HG03521 (cell line): Measurements from ENCODE around the gene TMEM238.

ENCODE experiments used
- ATAC-seq: cut with Tn5 transposase; IDR thresholded peaks from one replicate; pipeline ENCODE4 v1.9.1; 2021; ENCODE audit warnings: mild to moderate bottlenecking, moderate library complexity; ENCODE audit not compliant: unreplicated experiment

Gene TMEM238

DNA sequence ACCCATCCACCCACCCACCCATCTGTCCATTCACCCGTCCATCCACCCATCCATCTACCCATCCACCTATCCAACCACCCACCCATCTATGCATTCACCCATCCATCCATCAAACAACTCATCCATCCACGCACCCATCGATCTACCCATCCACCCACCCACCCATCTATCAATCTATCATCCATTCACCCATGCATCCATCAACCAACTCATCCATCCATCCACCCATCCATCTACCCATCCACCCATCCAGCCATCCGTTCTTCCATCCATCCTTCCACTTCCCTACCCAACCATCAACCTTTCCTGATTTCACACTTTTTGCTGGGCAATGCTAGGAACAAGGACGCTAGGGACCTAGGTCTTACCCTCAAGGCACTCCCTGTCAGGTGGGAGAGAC is 2.1 kb downstream of the TMEM238 start:
- ATAC-seq = no peak

DNA sequence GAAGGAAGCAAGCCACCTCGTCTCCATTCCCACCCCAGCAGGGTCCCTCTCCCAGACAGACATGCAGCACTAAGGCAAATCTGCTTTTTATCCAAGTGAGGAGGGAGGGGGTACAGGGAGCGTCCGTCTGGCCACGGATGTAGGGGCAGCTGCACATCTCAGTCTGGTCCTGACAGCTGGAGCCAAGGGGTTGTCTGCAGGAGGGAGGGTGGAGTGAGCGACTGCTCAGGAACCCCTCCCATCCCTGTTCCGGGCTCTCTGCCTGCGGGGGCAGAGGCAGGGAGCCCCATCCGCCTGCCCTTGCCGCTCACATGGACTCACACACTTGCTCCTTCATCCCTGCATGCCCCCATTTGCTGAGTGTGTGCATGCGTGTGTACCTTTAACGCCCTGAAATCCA is 4.9 kb downstream of the TMEM238 start:
- no peak for ATAC-seq

DNA sequence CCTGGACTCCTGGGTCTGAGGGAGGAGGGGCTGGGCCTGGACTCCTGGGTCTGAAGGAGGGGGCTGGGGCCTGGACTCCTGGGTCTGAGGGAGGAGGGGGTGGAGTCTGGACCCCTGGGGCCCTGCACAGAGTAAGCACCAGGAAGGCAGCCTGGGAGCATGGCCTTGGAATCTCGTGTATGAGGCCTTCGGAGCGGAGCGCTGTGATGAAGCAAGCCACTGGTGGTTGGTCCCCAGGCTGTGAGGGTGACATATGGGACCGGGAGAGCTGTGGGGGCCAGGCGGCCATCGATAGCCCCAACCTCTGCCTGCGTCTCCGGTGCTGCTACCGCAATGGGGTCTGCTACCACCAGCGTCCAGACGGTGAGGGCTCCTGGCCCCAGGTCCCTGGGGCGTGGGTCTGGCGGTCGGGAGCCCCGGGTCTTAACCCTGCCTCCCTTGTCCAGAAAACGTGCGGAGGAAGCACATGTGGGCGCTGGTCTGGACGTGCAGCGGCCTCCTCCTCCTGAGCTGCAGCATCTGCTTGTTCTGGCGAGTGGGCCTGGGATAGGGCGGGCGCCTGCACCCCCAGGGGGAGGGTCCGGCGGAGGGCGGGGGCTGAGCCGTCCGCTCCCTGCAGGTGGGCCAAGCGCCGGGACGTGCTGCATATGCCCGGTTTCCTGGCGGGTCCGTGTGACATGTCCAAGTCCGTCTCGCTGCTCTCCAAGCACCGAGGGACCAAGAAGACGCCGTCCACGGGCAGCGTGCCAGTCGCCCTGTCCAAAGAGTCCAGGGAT is 6.5 kb downstream of the TMEM238 start:
- ATAC-seq = no peak

DNA sequence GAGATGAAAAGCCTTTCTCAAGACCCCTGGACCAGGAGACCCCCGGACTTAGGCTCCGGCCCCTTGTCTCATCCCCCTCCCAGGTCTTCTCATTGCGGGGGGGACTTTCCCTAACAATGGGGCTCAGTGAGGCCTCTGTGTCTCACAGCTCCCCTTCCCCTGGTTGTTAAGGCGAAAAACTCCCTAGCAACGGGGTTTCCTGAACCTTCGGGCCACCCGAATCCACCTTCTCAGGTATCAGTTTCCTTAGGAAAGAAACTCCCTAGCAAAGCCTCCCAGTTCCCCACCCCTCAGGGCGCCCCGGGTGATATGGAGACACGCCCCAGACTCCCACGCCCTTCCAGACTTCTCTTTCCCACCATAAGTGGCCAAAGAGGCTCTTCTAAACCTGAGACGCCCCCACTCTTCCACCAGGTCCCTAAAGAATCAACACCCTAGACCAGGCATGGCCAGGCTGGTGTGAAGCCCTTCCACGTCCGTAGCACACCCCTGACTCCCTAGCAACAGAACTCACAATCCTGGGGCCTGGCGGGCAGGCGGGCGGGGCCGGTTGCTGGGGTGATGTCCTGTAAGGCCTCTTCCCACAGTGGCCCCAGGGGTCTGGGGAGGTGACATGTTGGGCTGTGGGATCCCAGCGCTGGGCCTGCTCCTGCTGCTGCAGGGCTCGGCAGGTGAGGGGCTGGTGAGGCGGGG is 7.7 kb downstream of the TMEM238 start, which contains the start of gene TMEM190:
TMEM190 (plus strand) TSS at position 586 of the 693 bp plus-strand sequence; CDS start at position 614, 28 bp downstream.
- no peak for ATAC-seq

DNA sequence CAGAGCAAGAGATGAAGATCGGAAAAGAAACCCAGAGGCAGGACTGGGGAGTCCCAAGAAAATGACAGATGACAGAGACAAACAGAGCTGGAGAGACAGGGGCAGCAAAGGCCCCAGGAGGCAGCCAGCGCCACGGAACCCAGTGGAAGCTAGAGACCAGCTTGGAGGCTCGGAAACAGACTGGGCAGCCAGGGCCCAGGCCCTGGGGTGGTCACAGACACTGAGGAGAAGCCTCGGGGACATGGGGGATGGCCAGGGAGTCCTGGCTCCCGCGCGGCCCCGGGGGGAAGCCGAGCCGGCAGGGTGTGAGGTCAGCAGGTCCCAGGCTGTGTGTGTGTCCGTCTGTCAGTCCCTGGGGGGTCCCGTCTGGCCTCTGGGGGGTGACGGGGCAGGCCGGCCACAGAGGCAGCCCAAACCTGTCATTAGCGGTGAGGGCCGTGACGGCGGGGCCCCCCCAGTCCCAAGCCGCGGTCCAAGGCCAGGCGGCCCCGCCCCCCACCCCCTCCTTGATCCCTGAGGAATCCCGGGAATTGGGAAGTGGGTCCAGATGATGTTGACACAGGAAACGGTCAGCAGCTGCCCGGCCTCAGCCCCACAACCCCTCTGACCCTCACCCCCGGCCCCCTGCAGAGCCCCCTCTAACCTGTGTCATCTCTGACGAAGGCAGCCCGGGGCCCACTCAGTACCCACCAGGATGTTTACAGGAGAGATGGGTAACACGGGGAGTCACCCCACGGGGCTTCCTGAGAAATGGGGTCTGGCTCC is 9.9 kb downstream of the TMEM238 start:
- ATAC-seq = no peak

DNA sequence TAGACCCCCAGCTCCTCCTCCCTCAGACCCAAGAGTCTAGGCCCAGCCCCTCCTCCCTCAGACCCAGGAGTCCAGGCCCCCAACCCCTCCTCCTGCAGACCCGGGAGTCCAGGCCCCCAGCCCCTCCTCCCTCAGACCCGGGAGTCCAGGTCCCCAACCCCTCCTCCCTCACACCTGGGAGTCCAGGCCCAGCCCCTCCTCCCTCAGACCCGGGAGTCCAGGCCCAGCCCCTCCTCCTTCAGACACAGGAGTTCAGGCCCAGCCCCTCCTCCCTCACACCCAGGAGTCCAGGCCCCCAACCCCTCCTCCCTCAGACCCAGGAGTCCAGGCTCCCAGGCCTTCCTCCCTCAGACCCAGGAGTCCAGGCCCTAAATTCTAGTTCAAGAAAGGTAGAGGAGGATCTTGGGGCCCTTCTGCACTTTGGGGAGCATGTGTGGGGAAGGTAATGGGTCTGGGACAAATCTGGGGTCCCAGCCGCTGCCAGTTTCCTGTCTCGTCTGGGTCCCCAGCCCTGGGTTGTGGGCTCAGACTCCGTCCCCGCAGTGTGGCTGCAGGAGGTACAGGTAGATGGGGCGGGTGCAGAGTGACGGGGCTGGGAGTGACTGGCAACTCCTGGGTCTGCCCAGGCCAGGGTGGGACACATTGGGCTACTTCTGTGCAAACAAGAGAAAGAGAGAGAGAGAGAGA is 10.6 kb downstream of the TMEM238 start:
- ATAC-seq = no peak

DNA sequence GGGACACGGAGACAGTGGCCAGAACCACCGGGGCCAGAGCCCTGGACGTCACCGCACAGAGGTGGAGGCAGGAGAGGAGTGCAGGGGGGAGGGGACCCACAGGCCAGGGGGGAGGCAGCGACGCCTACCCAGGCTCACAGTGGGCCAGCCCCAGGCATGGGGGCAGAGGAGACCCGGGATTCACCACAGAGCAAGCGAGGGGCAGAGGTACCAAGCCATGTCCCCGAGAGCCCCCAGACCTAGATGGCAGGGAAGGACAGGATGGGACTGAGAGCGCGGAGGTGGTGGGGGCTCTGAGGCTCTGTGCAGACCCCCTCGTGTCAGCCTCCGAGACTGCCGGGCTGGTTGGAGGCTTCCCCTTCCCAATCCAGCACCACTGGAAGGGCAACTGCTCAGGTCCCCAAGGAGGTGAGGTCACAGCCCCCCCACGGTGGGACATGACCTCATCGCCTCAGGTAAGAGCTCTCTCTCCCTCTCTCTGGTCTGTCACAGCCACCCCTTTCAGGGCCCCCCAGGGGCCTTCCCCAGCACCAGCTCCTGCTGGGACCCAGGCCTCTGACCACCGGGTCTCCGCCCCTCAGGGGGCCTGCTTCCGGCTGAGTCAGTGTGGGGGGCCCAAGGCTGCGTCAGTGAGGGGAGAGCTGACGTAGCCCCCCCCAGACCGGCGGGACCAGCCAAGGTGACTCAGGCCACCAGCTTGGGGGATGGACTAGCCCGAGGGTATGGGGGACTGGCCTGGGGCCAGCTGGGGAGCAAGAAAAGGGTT is 11.6 kb downstream of the TMEM238 start:
- ATAC-seq = no peak

DNA sequence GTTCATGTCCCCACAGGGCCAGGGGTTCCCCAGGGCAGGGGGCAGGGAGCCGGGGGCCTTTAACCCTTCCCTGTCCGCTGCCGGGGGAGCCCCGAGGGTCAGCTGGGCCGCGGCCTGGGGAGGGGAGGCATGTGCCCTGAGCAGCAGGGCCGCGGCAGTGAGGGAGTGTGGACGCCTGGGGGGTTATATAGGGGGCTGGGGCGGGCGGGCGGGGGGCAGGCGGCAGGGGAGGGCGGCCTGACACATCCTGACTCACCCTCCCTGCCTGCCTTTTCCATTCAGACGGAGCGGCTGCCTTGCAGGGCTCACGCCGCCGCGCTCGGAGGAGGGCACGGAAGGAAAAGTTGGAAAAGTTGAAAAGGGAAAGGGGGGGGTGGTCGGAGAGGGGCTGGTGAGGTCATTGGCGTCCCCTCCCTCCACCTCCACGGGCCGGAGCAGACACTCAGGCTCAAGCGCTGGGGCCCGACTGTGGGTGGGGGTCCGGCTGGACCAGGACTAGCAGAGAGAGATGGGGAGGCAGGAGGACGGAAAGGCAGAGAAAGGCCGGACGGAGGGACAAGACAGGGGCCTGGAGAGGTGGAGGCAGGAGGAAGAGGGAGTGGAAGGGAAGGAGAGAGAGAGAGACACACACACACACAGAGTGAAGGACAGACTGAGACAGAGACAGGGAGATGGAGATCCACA is 13.6 kb downstream of the TMEM238 start, which contains the start of gene IL11:
IL11 (minus strand) TSS at position 159 of the 684 bp plus-strand sequence; CDS start at position 6, 153 bp downstream.
- ATAC-seq = no peak

DNA sequence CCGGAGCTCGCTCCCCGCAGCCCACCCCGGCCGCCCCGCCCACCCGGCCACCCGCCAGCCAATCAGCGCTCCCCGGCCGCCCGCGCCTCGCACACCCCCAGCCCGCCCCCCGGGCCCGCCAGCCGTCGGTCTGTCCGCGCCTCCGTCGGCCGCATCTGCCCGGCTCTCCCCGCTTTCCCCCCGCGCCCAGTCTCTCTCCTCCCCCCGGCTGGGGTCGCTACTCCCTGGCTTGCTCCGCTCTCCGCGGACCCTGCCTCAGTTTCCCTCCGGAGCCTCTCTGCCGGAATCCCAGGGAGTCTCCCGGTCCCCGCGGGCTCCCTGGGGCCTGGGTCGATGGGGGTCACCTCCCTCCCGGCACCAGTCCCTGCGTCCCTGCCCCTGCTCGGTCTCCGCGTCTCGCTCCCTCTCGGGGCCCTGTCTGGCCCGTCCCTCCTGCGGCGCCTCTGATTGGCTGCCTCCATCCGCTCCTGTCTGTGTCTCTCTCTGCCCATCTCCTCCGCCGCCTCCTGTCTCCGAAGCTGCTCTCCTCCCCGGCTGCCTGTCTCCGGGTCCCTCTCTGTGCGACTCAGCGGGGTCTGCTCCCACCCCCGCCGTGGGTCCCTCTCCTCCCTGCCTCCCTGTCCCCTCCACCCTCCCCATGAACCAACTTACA is 14.3 kb downstream of the TMEM238 start:
- ATAC-seq = no peak

DNA sequence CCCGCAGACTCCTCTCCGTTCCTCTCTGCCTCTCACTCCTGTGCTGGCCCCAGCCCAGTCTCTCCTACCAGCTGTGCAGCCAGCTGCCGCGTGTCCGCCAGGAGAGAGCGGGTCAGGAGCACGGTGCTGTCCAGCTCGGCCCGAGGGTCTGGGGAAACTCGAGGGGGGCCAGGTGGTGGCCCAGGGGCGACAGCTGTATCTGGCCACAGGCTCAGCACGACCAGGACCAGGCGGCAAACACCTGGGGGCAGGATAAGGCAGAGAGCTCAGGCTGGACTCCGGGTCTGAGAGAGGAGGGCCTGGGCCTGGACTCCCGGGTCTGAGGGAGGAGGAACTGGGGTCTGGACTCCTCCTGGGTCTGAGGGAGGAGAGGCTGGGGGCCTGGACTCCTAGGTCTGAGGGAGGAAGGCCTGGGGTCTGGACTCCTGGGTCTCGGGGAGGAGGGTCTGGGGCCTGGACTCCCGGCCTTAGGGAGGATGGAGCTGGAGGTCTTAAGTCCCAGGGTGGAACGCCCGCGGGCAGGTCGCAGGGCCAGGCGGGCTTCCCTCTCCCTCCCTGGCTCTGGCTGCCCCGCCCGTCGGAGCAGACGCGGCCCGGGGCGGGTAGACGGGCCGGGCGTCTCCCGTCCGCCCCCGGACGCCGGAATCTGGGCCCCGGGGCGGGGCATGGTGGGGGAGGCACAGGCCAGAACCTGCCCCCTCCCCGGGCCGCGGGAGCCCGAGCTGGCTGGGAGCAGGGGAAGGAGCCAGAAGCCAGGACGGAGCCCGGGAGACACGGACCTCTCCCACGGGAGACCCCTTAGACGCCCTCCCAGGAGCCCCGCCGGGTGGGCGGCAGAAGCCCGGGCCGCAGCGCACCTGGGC is 15.2 kb downstream of the TMEM238 start:
- no peak for ATAC-seq

DNA sequence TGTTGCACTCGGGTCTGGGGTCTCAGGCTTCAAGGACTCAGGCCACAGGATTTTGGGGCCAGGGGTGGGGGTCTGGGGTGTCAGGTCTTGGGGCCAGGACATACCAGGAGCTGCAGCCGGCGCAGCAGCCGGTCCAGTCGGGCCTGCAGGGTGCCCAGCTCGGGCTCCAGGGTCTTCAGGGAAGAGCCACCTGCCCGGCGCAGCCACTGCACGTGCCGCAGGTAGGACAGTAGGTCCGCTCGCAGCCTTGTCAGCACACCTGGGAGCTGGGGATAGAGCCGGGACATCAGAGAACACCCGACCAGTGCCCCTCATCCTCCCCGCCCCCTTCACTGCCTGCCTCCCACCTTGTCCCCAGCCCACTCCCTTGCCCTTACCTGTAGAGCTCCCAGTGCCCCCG is 16.0 kb downstream of the TMEM238 start:
- ATAC-seq = no peak

DNA sequence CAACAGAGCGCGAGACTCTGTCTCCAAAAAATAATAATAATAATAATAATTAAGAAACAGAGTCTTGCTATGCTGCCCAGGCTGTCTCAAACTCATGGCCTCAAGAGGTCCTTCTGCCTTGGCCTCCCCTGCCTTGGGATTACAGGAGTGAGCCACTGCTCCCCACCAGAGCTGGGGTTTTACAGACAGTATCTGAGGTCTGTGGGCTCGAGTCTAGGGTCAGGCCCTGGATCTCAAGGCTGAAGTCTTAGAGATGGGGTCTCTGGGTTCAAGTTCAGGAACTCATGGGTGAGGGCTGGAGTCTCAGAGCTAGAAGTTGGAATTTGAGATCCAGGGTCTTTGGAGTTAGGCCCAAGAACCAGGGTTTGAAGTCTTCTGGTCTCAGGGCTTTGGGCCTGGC is 17.3 kb downstream of the TMEM238 start:
- no peak for ATAC-seq

DNA sequence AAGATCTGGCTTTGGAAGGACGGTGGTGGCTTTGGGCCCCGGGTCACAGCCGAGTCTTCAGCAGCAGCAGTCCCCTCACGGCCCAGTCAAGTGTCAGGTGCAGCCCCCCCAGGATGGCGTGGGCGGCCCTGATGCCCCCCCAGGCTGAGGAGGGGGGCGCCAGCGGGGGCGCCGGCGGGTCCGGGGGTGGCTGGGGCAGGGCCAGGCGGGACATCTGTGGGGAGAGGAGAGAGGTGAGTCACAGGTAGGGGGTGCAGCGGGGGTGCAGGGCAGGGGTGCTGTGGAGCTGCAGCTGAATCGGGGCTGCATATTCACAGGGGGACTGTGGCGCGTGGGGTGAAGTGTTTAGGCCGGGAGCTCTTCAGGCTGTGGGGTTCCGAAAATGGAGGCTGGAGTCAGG is 18.1 kb downstream of the TMEM238 start:
- no peak for ATAC-seq

DNA sequence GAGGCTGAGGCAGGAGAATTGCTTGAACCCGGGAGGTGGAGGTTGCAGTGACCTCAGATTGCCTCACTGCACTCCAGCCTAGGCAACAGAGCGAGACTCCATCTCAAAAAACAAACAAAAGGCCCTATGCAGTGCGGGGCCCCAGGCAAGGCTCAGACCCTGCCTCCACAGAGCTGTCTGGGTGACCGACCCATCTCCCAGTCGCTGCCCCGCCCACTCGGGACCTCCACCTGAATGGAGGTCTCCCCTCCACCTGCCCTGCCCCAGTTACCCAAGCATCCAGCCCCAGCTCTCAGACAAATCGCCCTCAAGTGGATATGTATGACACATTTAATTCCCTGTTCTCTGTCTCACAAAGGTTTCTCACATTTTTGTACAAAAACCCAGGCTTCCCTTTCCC is 18.8 kb downstream of the TMEM238 start:
- ATAC-seq = no peak

DNA sequence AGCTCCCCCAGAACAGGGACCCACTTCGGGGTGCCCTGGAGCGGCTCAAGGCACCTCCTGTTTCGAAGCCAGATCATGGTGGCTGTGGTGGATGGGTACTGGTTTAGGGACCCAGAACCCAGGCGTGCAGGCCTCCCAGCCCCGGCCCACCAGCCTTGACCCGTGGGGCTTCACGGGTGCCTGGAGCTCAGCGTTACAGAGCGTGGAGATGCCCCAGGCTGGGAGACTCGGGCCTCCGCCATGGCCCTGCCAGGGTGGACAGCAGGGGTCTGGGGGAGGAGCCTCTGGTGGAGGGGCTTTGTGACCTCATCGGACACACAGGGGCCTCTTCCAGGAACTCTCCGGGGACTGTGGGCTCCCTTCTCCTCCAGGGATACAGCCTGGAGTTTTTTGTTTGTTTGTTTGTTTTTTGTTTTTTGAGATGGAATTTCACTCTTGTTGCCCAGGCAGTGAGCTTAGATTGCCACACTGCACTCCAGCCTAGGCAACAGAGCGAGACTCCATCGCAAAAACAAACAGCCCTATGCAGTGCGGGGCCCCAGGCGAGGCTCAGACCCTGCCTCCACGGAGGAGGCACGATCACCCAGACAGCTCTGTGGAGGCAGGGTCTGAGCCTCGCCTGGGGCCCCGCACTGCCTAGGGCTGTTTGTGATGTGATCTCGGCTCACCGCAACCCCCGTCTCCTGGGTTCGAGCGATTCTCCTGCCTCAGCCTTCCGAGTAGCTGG is 20.9 kb downstream of the TMEM238 start, which contains the start of gene GARIN5B:
GARIN5B (minus strand) TSS at position 271 of the 727 bp plus-strand sequence; CDS start at position 77, 194 bp downstream.
- no peak for ATAC-seq

DNA sequence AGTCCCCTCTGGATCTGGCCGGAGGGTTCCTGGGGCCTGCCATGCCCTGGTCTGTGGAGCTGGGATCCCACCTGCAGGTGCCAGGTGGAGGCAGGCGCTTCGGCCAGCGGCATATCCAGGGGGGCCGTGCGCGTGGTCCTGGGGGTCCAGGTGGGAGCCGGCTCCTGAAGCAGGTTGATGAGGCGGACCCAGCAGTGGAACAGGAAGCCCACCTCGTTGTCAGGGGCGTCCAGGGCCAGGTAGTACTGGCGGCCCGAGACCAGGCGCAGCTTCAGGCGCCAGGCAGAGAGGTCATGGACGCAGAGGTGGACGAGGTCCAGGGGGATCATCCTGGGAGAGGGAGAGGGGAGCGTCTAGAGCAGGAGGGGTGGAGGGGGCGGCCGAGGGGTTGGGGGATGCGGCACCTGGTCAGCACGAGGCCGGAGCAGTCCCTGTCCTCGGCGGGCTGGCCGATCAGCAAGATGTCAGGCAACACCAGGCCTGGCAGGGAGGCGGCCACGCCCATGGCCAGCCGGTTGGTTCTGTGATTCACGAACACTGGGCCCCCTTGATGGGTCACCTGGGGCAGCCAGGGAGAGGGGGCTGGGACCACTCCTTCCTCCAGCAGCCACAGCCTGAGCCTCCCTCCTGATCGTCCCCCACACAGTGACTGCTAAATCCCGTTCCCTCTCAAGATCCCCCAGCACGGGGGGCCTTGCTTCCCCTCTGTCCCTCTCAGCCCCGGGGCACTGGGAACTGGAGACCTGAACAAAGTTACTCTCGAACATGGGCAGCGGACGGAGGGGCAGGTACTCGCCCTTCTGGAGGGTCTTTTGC is 21.7 kb downstream of the TMEM238 start:
- ATAC-seq = no peak
